Liver (tissue), 9 donors: ENCODE results near the gene TSHZ3. TPM values are rescaled to one million over a fixed set of nuclear protein-coding genes. Genes with fewer than 3 reads are reported as not detected.

Experiments
- DNase-seq: peaks from one replicate; pipeline ENCODE4 v3.0.0-alpha.2; 2017; ENCODE audit warnings: low spot score
- H3K27ac ChIP-seq, 2 donors: one replicate each; pipeline ENCODE4 v1.7.0; 2013; ENCODE audit warnings: inconsistent platforms in 2 of 2, low read length in 2 of 2, control low read depth in 1 of 2, low read depth in 1 of 2, mild to moderate bottlenecking in 1 of 2
- H3K27me3 ChIP-seq, 4 donors: one replicate each; pipeline versions ENCODE4 v1.6.1 to v1.7.0; 2013; ENCODE audit warnings: low read length in 3 of 4, inconsistent platforms in 1 of 4, mild to moderate bottlenecking in 1 of 4, moderate library complexity in 1 of 4; ENCODE audit not compliant: control insufficient read depth in 4 of 4, insufficient read depth in 4 of 4
- H3K36me3 ChIP-seq, 4 donors: one replicate each; pipeline versions ENCODE4 v1.6.1 to v1.7.0; 2013; ENCODE audit warnings: low read length in 3 of 4, mild to moderate bottlenecking in 3 of 4, low read depth in 1 of 4, moderate library complexity in 1 of 4; ENCODE audit not compliant: control insufficient read depth in 4 of 4, insufficient read depth in 3 of 4
- H3K4me1 ChIP-seq, 4 donors: one replicate each; pipeline versions ENCODE4 v1.6.1 to v1.7.0; 2013; ENCODE audit warnings: low read length in 3 of 4, mild to moderate bottlenecking in 3 of 4, moderate library complexity in 1 of 4; ENCODE audit not compliant: control insufficient read depth in 4 of 4, insufficient read depth in 4 of 4
- H3K4me3 ChIP-seq, 3 donors: one replicate each; pipeline versions ENCODE4 v1.6.1 to v1.7.0; 2013; ENCODE audit warnings: low read length in 3 of 3, control low read depth in 1 of 3, low read depth in 1 of 3, mild to moderate bottlenecking in 1 of 3
- H3K9ac ChIP-seq, 2 donors: one replicate each; pipeline ENCODE4 v1.7.0; 2013; ENCODE audit warnings: low read length in 2 of 2, mild to moderate bottlenecking in 2 of 2, moderate library complexity in 2 of 2, control low read depth in 1 of 2, low read depth in 1 of 2
- H3K9me3 ChIP-seq, 4 donors: one replicate each; pipeline versions ENCODE4 v1.6.1 to v1.7.0; 2013; ENCODE audit warnings: low read length in 3 of 4; ENCODE audit not compliant: control insufficient read depth in 4 of 4
- ATF3 ChIP-seq: IDR thresholded peaks from 2 replicates; pipeline ENCODE4 v1.6.1; 2016; ENCODE audit warnings: antibody characterized with exemption
- EGR1 ChIP-seq, 2 donors: IDR thresholded peaks; 2 replicates each; pipeline ENCODE4 v1.6.1; 2016 to 2018; ENCODE audit warnings: antibody characterized with exemption in 2 of 2, low read depth in 2 of 2
- FOXA1 ChIP-seq: IDR thresholded peaks from 2 replicates; pipeline ENCODE4 v1.6.1; 2016; ENCODE audit warnings: antibody characterized with exemption
- FOXA2 ChIP-seq: IDR thresholded peaks from 2 replicates; pipeline ENCODE4 v1.6.1; 2016; ENCODE audit warnings: antibody characterized with exemption
- GABPA ChIP-seq, 2 donors: IDR thresholded peaks in 1 of 2; conservative IDR thresholded peaks in 1 of 2; 2 replicates each; pipeline ENCODE4 v1.6.1; 2016; ENCODE audit warnings: antibody characterized with exemption in 2 of 2, mild to moderate bottlenecking in 1 of 2, moderate library complexity in 1 of 2
- HNF4A ChIP-seq, 2 donors: conservative IDR thresholded peaks; 2 replicates each; pipeline ENCODE4 v1.6.1; 2016; ENCODE audit warnings: antibody characterized with exemption in 2 of 2, mild to moderate bottlenecking in 2 of 2
- HNF4G ChIP-seq: IDR thresholded peaks from 2 replicates; pipeline ENCODE4 v1.6.1; 2016; ENCODE audit warnings: antibody characterized with exemption
- JUND ChIP-seq, 2 donors: IDR thresholded peaks; 2 replicates each; pipeline ENCODE4 v1.6.1; 2016; ENCODE audit warnings: antibody characterized with exemption in 2 of 2
- MAX ChIP-seq: IDR thresholded peaks from 2 replicates; pipeline ENCODE4 v1.6.1; 2016; ENCODE audit warnings: antibody characterized with exemption
- NR2F2 ChIP-seq: IDR thresholded peaks from 2 replicates; pipeline ENCODE4 v1.6.1; 2016; ENCODE audit warnings: antibody characterized with exemption
- RAD21 ChIP-seq, 2 donors: IDR thresholded peaks; 2 replicates each; pipeline ENCODE4 v1.6.1; 2016; ENCODE audit warnings: antibody characterized with exemption in 2 of 2, mild to moderate bottlenecking in 2 of 2
- REST ChIP-seq: IDR thresholded peaks from 2 replicates; pipeline ENCODE4 v1.6.1; 2016; ENCODE audit warnings: antibody characterized with exemption, mild to moderate bottlenecking
- RXRA ChIP-seq, 2 donors: IDR thresholded peaks; 2 replicates each; pipeline ENCODE4 v1.6.1; 2017 to 2018; ENCODE audit warnings: antibody characterized with exemption in 2 of 2, mild to moderate bottlenecking in 1 of 2
- SP1 ChIP-seq: IDR thresholded peaks from 2 replicates; pipeline ENCODE4 v1.6.1; 2018; ENCODE audit warnings: antibody characterized with exemption, mild to moderate bottlenecking
- TAF1 ChIP-seq: conservative IDR thresholded peaks from 2 replicates; pipeline ENCODE4 v1.6.1; 2016; ENCODE audit warnings: antibody characterized with exemption, mild to moderate bottlenecking
- YY1 ChIP-seq: IDR thresholded peaks from 2 replicates; pipeline ENCODE4 v1.6.1; 2016; ENCODE audit warnings: antibody characterized with exemption, mild to moderate bottlenecking
- ZBTB33 ChIP-seq: IDR thresholded peaks from 2 replicates; pipeline ENCODE4 v1.6.1; 2016; ENCODE audit warnings: antibody characterized with exemption
- WGBS: extraction: QIAGEN DNeasy Blood & Tissue Kit; methylation state at CpG from one replicate; pipeline ENCODE4 v1.1.7; 2013; 5-methylcytosine and 5-hydroxymethylcytosine counted together
- polyA plus RNA-seq, 2 donors: library from polyadenylated mRNA; stranded (reverse) in 1 of 2; unstranded in 1 of 2; fragments of 200-250 nt in 1 of 2; fragments of >200 nt in 1 of 2; fragmentation: Nextera tagmentation in 1 of 2; extraction: Ambion mirVana in 1 of 2; gene quantifications; one replicate each; pipeline versions ENCODE4 v1.2.1 to v1.2.3, GENCODE V29; 2013 to 2015
- total RNA-seq, 2 donors: library from RNA; depleted of rRNA; stranded (reverse); fragments of >200 nt; gene quantifications; one replicate each; pipeline ENCODE4 v1.2.3, GENCODE V29; 2014
- TF ChIP-seq, protein P1 (sequence below): fragments of 150-350 bp; IDR thresholded peaks from 2 replicates; pipeline ENCODE4 v1.5.1; 2017; ENCODE audit warnings: improper control_type of control experiment, low read depth, low read length; ENCODE audit not compliant: missing input control
- donor health status: healthy.
- donor health status: healthy.
- donor health status: healthy.
- donor health status: healthy.
- donor health status: healthy.

The TSHZ3 gene
- total and polyA plus RNA-seq, 4 donors = 0.42 to 3.3 (median 0.68) TPM

DNA sequence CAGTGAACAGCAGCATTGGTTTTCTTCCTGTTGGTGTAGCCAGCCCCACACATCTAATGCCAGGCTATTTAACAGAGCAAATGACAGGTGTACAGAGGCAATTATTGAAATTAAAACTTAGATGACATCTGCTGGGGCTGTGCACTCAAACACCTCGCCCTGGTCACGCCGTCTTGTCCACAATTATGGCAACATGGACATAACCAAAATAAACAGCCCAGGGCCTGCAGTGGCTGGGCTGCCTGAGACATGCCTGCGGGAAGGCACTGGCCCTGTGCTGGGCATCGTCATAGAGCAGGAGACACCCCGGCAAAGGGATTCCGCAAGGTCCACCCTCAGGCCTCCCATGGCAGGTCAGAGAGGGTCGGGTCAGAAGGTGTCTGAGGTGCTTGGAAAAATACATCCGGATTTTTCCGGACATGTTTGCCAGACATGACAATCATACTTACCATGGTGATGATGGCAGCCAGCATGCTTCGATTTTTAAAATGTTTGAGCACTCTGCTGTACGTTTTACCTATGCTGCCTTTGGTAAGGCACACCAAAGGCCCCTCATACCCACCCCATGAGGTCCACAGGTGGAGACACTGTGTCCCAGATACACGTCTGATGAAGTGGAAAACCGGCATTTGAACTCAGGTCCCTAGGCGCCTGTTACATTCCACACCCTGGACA is 47.8 kb downstream of the TSHZ3 start:
- no peaks in the 10 kb centered on the region for H3K4me1 ChIP-seq
- no peaks in the 10 kb centered on the region for H3K36me3 ChIP-seq
- 86% methylated on average over 15 of the region's 15 CpGs for WGBS
- H3K27ac ChIP-seq = no peak overlapping the region
- TF ChIP-seq NR2F2 (no peak), EGR1 (IDR thresholded peaks at IDR 0.05; ENCODE audit: low read depth in 2 of 2) (no peak), ZBTB33 (no peak), RXRA (IDR thresholded peaks at IDR 0.05) (no peak), FOXA2 (no peak), HNF4G (no peak), RAD21 (IDR thresholded peaks at IDR 0.05) (no peak), MAX (no peak), JUND (IDR thresholded peaks at IDR 0.05) (no peak), HNF4A (conservative IDR thresholded peaks at IDR 0.05) (no peak), GABPA (IDR thresholded peaks at IDR 0.05 in 1 of 2, conservative IDR thresholded peaks at IDR 0.05 in 1 of 2) (no peak), REST (no peak), YY1 (no peak), TAF1 (no peak), ATF3 (no peak)
- TF ChIP-seq, protein P1, sequence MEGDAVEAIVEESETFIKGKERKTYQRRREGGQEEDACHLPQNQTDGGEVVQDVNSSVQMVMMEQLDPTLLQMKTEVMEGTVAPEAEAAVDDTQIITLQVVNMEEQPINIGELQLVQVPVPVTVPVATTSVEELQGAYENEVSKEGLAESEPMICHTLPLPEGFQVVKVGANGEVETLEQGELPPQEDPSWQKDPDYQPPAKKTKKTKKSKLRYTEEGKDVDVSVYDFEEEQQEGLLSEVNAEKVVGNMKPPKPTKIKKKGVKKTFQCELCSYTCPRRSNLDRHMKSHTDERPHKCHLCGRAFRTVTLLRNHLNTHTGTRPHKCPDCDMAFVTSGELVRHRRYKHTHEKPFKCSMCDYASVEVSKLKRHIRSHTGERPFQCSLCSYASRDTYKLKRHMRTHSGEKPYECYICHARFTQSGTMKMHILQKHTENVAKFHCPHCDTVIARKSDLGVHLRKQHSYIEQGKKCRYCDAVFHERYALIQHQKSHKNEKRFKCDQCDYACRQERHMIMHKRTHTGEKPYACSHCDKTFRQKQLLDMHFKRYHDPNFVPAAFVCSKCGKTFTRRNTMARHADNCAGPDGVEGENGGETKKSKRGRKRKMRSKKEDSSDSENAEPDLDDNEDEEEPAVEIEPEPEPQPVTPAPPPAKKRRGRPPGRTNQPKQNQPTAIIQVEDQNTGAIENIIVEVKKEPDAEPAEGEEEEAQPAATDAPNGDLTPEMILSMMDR = no peak
- H3K4me3 ChIP-seq = no peak overlapping the region
- no peaks in the 10 kb centered on the region for H3K9me3 ChIP-seq
- no peak overlapping the region for H3K9ac ChIP-seq
- DNase-seq = no peak
- no peaks in the 10 kb centered on the region for H3K27me3 ChIP-seq

GRCh38 chr19:31300422-31300821 is 48.8 kb downstream of the TSHZ3 start:
- H3K9me3 ChIP-seq = no peaks in the 10 kb centered on the region
- no peak overlapping the region for H3K27ac ChIP-seq
- H3K4me3 ChIP-seq = no peak overlapping the region
- H3K27me3 ChIP-seq = no peaks in the 10 kb centered on the region
- no peaks in the 10 kb centered on the region for H3K4me1 ChIP-seq
- H3K36me3 ChIP-seq = no peaks in the 10 kb centered on the region
- no peak for DNase-seq
- H3K9ac ChIP-seq = no peak overlapping the region
- WGBS = 83% methylated on average over 6 of the region's 6 CpGs
- TF ChIP-seq ATF3 (no peak), GABPA (IDR thresholded peaks at IDR 0.05 in 1 of 2, conservative IDR thresholded peaks at IDR 0.05 in 1 of 2) (no peak), YY1 (no peak), SP1 (no peak), REST (no peak), FOXA1 (no peak), NR2F2 (no peak), TAF1 (no peak)
- TF ChIP-seq, protein P1 = no peak
